Calu3 (cell line): ENCODE measurements around the gene NMBR. TPM values are rescaled to one million over a fixed set of nuclear protein-coding genes. Genes with fewer than 3 reads are reported as not detected.
"Not testable (repeated sequence)": the region's sequence is repeated elsewhere in the genome, so short reads cannot be mapped to it uniquely, and the experiment has no call there.

Experiments used
- BruUV-seq: library from RNA; stranded (reverse); fragments of 400-500 nt; replicated peaks from 2 replicates; lab custom pipeline; 2021; lab: Mats Ljungman, UMichigan
- CTCF ChIA-PET: fragments of 300-600 bp; sonication (Branson Sonifier 250); formaldehyde crosslinking; loops from one replicate; lab custom pipeline; 2022; ENCODE audit warnings: antibody characterized with exemption; lab: Charles Lee
- DNase-seq: peaks from one replicate; pipeline ENCODE4 v3.0.0; 2022
- H3K27ac Mint-ChIP-seq: one replicate; pipeline ENCODE4 v1.8.0; 2022; ENCODE audit warnings: mixed read lengths; ENCODE audit not compliant: unreplicated experiment
- H3K27me3 Mint-ChIP-seq: one replicate; pipeline ENCODE4 v1.8.0; 2022; ENCODE audit warnings: mixed read lengths; ENCODE audit not compliant: unreplicated experiment
- H3K36me3 Mint-ChIP-seq: one replicate; pipeline ENCODE4 v1.8.0; 2022; ENCODE audit warnings: mild to moderate bottlenecking, moderate library complexity, mixed read lengths; ENCODE audit not compliant: insufficient read depth, unreplicated experiment
- H3K4me1 Mint-ChIP-seq: one replicate; pipeline ENCODE4 v1.8.0; 2022; ENCODE audit warnings: mild to moderate bottlenecking, low read depth, mixed read lengths; ENCODE audit not compliant: unreplicated experiment
- H3K4me3 Mint-ChIP-seq: one replicate; pipeline ENCODE4 v1.8.0; 2022; ENCODE audit warnings: mild to moderate bottlenecking, low read depth, moderate library complexity, mixed read lengths; ENCODE audit not compliant: unreplicated experiment
- H3K9me3 Mint-ChIP-seq: one replicate; pipeline ENCODE4 v1.8.0; 2022; ENCODE audit warnings: low read depth, mixed read lengths; ENCODE audit not compliant: unreplicated experiment
- intact Hi-C: fragments of 100-400 bp; cut with micrococcal nuclease; formaldehyde crosslinking; loops from one replicate; pipeline ENCODE4 v1.10.0; 2022; ENCODE audit not compliant: unreplicated experiment
- total RNA-seq: library from RNA; stranded (reverse); gene quantifications from 2 replicates; pipeline ENCODE4 v1.2.3, GENCODE V29; 2022
- TF ChIP-seq, protein P1 (sequence below): fragments of 200-600 bp; IDR thresholded peaks from one replicate; pipeline ENCODE4 v1.8.0; 2022; ENCODE audit warnings: antibody characterized with exemption; ENCODE audit not compliant: unreplicated experiment

Gene NMBR
- total RNA-seq, 1 experiment from 2014 or later, result not detected

DNA sequence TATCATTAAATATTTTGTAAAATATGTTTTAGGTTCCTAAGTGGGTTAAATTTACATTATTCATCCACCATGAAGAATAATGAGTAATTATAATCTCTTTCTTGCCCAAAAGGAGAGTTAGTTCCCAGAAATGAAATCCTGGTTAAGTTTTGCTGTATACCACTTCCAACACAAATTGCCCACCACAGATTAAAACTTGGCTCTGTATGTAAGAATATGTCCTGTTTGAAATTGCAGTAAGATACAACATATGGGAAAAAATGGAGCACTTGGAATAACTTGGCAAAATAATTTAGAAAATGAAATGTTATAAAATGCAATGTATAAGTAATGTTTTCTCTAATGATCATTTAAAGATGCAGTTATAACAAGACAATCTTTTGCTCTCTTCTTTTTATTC, 78.5 kb downstream of the NMBR start:
- TF ChIP-seq, protein P1, sequence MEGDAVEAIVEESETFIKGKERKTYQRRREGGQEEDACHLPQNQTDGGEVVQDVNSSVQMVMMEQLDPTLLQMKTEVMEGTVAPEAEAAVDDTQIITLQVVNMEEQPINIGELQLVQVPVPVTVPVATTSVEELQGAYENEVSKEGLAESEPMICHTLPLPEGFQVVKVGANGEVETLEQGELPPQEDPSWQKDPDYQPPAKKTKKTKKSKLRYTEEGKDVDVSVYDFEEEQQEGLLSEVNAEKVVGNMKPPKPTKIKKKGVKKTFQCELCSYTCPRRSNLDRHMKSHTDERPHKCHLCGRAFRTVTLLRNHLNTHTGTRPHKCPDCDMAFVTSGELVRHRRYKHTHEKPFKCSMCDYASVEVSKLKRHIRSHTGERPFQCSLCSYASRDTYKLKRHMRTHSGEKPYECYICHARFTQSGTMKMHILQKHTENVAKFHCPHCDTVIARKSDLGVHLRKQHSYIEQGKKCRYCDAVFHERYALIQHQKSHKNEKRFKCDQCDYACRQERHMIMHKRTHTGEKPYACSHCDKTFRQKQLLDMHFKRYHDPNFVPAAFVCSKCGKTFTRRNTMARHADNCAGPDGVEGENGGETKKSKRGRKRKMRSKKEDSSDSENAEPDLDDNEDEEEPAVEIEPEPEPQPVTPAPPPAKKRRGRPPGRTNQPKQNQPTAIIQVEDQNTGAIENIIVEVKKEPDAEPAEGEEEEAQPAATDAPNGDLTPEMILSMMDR, result no peak
- no peaks in the 10 kb centered on the region for H3K9me3 Mint-ChIP-seq
- H3K4me1 Mint-ChIP-seq, result no peaks in the 10 kb centered on the region
- CTCF ChIA-PET, result no interaction called here
- intact Hi-C loops, result no loop called here
- H3K27me3 Mint-ChIP-seq, result no peaks in the 10 kb centered on the region
- H3K4me3 Mint-ChIP-seq, result no peak overlapping the region
- no peak overlapping the region for H3K27ac Mint-ChIP-seq
- no TSS peak for BruUV-seq
- DNase-seq, result no peak
- no peaks in the 10 kb centered on the region for H3K36me3 Mint-ChIP-seq

GRCh38 chr6:142062861-142063260, 84.1 kb downstream of the NMBR start:
- CTCF ChIA-PET, intact Hi-C loops, H3K27me3 Mint-ChIP-seq, DNase-seq, H3K27ac Mint-ChIP-seq, H3K9me3 Mint-ChIP-seq, H3K4me1 Mint-ChIP-seq, H3K4me3 Mint-ChIP-seq, H3K36me3 Mint-ChIP-seq, BruUV-seq: not testable (repeated sequence)

GRCh38 chr6:142058551-142059290, 88.2 kb downstream of the NMBR start:
- TF ChIP-seq, protein P1, result no peak
- no TSS peak for BruUV-seq
- CTCF ChIA-PET, result no interaction called here
- Mint-ChIP-seq H3K27ac (no peak overlapping the region), H3K27me3 (no peaks in the 10 kb centered on the region), H3K4me3 (no peak overlapping the region), H3K9me3 (no peaks in the 10 kb centered on the region), H3K36me3 (no peaks in the 10 kb centered on the region), H3K4me1 (no peaks in the 10 kb centered on the region)
- intact Hi-C loops, result no loop called here
- DNase-seq, result no peak

DNA sequence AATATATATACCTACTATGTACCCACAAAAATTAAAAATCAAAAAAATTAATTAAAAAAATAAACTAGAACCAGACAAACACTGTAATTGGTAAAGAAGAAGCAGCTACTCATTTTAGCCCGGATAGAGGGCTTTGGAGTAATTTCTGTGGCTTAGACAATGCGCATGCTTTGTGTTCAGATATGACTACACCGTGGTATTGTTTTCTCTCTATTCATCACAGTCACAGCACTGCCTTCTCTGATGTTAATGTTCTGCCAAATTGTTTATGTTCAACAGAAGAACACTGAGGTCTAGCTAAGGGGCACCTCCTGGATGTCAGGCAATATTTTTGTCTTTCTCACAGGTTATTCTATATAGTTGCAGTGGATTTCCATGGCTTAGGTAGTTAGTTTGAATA, 91.7 kb downstream of the NMBR start:
- H3K4me3 Mint-ChIP-seq, result no peak overlapping the region
- H3K27ac Mint-ChIP-seq, result no peak overlapping the region
- no peaks in the 10 kb centered on the region for H3K4me1 Mint-ChIP-seq
- intact Hi-C loops, result no loop called here
- DNase-seq, result no peak
- BruUV-seq, result no TSS peak
- CTCF ChIA-PET, result no interaction called here
- peaks cover 9% of the 10 kb centered on the region for H3K9me3 Mint-ChIP-seq
- TF ChIP-seq, protein P1, result no peak
- no peaks in the 10 kb centered on the region for H3K36me3 Mint-ChIP-seq
- no peaks in the 10 kb centered on the region for H3K27me3 Mint-ChIP-seq

DNA sequence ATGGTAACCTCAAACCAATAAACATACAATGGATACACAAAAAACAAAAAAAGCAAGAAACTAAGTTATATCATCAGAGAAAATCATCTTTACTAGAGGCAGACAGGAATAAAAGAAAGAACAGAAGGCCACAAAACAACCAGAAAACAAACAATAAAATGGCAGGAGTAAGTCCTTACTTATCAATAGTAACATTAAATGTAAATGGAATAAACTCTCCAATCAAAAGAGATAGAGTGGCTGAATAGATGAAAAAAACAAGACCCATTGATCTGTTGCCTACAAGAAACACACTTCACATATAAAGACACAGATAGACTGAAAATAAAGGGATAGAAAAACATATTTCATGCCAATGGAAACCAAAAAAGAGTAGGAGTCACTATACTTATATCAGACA, 95.5 kb downstream of the NMBR start:
- Mint-ChIP-seq H3K4me3 (no peak overlapping the region), H3K27ac (no peak overlapping the region), H3K4me1 (no peaks in the 10 kb centered on the region), H3K36me3 (no peaks in the 10 kb centered on the region), H3K27me3 (no peaks in the 10 kb centered on the region), H3K9me3 (peaks cover 11% of the 10 kb centered on the region)
- TF ChIP-seq, protein P1, result no peak
- intact Hi-C loops, result no loop called here
- CTCF ChIA-PET, result no interaction called here
- no TSS peak for BruUV-seq
- DNase-seq, result no peak
